Kidney (tissue), 14 donors: ENCODE measurements around the gene BNC1. TPM values are rescaled to one million over a fixed set of nuclear protein-coding genes. Genes with fewer than 3 reads are reported as not detected.

Experiments
- DNase-seq, 5 donors: peaks; one replicate each; pipeline ENCODE4 v3.0.0-alpha.2; 2013 to 2020
- FAIRE-seq: peaks from 2 replicates; lab custom pipeline; 2012; peaks lifted over from hg19 to GRCh38; lab: Jason Lieb, UNC
- H3K27ac ChIP-seq, 2 donors: one replicate each; pipeline ENCODE4 v1.7.0; 2013; ENCODE audit warnings: low read depth in 2 of 2, low read length in 2 of 2, inconsistent platforms in 1 of 2
- H3K27me3 ChIP-seq: one replicate; pipeline ENCODE4 v1.7.1; 2013; ENCODE audit warnings: low read length, inconsistent platforms; ENCODE audit not compliant: control insufficient read depth, insufficient read depth
- H3K36me3 ChIP-seq, 3 donors: one replicate each; pipeline versions ENCODE4 v1.7.0 to v1.7.1; 2013; ENCODE audit warnings: low read length in 3 of 3, control low read depth in 1 of 3, inconsistent platforms in 1 of 3; ENCODE audit not compliant: insufficient read depth in 3 of 3, control insufficient read depth in 2 of 3
- H3K4me1 ChIP-seq, 3 donors: one replicate each; pipeline versions ENCODE4 v1.7.0 to v1.7.1; 2013; ENCODE audit warnings: low read length in 3 of 3, inconsistent platforms in 1 of 3, low read depth in 1 of 3; ENCODE audit not compliant: control insufficient read depth in 2 of 3, insufficient read depth in 2 of 3
- H3K4me3 ChIP-seq, 3 donors: one replicate each; pipeline versions ENCODE4 v1.7.0 to v1.8.1; 2013; ENCODE audit warnings: low read length in 3 of 3, control low read depth in 1 of 3, inconsistent platforms in 1 of 3
- H3K9ac ChIP-seq, 3 donors: one replicate each; pipeline versions ENCODE4 v1.7.0 to v1.7.1; 2013; ENCODE audit warnings: low read length in 3 of 3, control low read depth in 1 of 3, inconsistent platforms in 1 of 3
- H3K9me3 ChIP-seq, 3 donors: one replicate each; pipeline versions ENCODE4 v1.7.0 to v1.7.1; 2013; ENCODE audit warnings: low read length in 3 of 3, control low read depth in 1 of 3, inconsistent platforms in 1 of 3; ENCODE audit not compliant: control insufficient read depth in 2 of 3, insufficient read depth in 1 of 3
- intact Hi-C: fragments of 100-400 bp; cut with DNase I; formaldehyde crosslinking; loops from one replicate; pipeline ENCODE4 v1.11.1; 2022
- polyA plus RNA-seq: library from polyadenylated mRNA; stranded (reverse); fragments of 350-450 nt; fragmentation: Illumina TruSeq; extraction: RNeasy Lipid Tissue Mini Kit (QIAGEN cat#74804); gene quantifications from one replicate; pipeline ENCODE4 v1.2.3, GENCODE V29; 2014; ENCODE audit warnings: low read depth, low replicate concordance; ENCODE audit not compliant: insufficient read depth
- total RNA-seq: library from RNA; stranded (reverse); fragmentation: NEBNext Ultra II Directional; extraction: Animal tissue kit (Norgen Biotek cat#: 25700); gene quantifications from one replicate; pipeline ENCODE4 v1.2.1, GENCODE V29; 2021
- TF ChIP-seq, protein P1 (sequence below): IDR thresholded peaks from 3 replicates; pipeline ENCODE4 v1.5.1; 2012; ENCODE audit warnings: mild to moderate bottlenecking, moderate library complexity, borderline replicate concordance; ENCODE audit not compliant: insufficient read depth; ENCODE audit errors: extremely low read depth
- donor health status: control.
- donor health status: control.
- donor health status: control.
- donor health status: control.
- donor health status: control.
- donor health status: DM: yes; HTN: yes; CAD: no.
- donor health status: Normal renal cell carcinoma (clear cell type).

Gene BNC1
- total and polyA plus RNA-seq, 2 donors from 2014 or later = 0.38 TPM; not detected in 1

GRCh38 chr15:83289160-83289559, 4.7 kb upstream of the BNC1 start:
- TF ChIP-seq, protein P1, sequence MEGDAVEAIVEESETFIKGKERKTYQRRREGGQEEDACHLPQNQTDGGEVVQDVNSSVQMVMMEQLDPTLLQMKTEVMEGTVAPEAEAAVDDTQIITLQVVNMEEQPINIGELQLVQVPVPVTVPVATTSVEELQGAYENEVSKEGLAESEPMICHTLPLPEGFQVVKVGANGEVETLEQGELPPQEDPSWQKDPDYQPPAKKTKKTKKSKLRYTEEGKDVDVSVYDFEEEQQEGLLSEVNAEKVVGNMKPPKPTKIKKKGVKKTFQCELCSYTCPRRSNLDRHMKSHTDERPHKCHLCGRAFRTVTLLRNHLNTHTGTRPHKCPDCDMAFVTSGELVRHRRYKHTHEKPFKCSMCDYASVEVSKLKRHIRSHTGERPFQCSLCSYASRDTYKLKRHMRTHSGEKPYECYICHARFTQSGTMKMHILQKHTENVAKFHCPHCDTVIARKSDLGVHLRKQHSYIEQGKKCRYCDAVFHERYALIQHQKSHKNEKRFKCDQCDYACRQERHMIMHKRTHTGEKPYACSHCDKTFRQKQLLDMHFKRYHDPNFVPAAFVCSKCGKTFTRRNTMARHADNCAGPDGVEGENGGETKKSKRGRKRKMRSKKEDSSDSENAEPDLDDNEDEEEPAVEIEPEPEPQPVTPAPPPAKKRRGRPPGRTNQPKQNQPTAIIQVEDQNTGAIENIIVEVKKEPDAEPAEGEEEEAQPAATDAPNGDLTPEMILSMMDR = no peak
- Histone ChIP-seq H3K36me3 (no peaks in the 10 kb centered on the region), H3K4me3 (no peak overlapping the region), H3K4me1 (no peaks in the 10 kb centered on the region), H3K27ac (no peak overlapping the region), H3K9me3 (no peaks in the 10 kb centered on the region), H3K9ac (no peak overlapping the region), H3K27me3 (peaks cover 9% of the 10 kb centered on the region)
- FAIRE-seq (no peak), DNase-seq (no peak)
- intact Hi-C loops = no loop called here

GRCh38 chr15:83288381-83288801, 3.9 kb upstream of the BNC1 start:
- Histone ChIP-seq H3K9me3 (no peaks in the 10 kb centered on the region), H3K27ac (no peak overlapping the region), H3K27me3 (peaks cover 9% of the 10 kb centered on the region), H3K36me3 (no peaks in the 10 kb centered on the region), H3K9ac (no peak overlapping the region), H3K4me1 (peaks cover 0 to 3% (median 0%) of the 10 kb centered on the region in 3 donors), H3K4me3 (no peak overlapping the region)
- TF ChIP-seq, protein P1 = no peak
- DNase-seq (no peak), FAIRE-seq (no peak)
- intact Hi-C loops = no loop called here

DNA sequence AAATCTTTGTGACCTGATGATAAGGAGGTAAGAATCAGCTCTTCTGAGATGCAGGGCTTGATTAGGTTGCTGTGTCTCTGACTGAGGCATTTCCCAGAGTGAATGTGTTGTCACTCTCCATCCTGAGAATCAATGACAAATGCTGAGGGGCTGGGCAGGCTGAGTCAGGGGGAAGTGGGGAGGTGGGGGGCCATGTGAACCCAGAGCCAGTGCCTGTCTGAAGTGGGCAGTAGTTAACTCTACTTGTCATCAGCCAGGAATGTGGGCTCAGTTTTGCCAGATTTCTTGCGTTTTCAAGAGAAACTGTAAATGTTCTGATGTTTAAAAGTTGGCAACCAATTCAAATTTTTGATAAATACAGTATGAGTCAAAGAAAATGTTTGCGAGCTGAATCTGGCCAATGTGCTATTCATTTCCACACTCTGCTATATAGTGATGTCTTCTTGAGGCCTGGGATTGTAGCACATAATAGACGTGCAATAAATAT, 3.1 kb upstream of the BNC1 start:
- Histone ChIP-seq H3K27ac (no peak overlapping the region), H3K4me3 (no peak overlapping the region), H3K9ac (no peak overlapping the region), H3K4me1 (peaks cover 0 to 3% (median 0%) of the 10 kb centered on the region in 3 donors), H3K9me3 (no peaks in the 10 kb centered on the region), H3K36me3 (no peaks in the 10 kb centered on the region), H3K27me3 (peaks cover 14% of the 10 kb centered on the region)
- TF ChIP-seq, protein P1 = no peak
- intact Hi-C loops = no loop called here
- no peak for DNase-seq
- FAIRE-seq = no peak
